AG09309 (cell line): Measurements from ENCODE around the gene ZP1.

ENCODE experiments used
- DNase-seq: peaks from one replicate; pipeline ENCODE4 v3.0.0-alpha.2; 2010; ENCODE audit warnings: low read depth
- H3K4me3 ChIP-seq: 2 replicates; pipeline ENCODE4 v1.5.1; 2011; ENCODE audit warnings: mild to moderate bottlenecking, low read depth, low read length, moderate library complexity; ENCODE audit not compliant: control insufficient read depth
- TF ChIP-seq, protein P1 (sequence below): IDR thresholded peaks from 2 replicates; pipeline ENCODE4 v1.5.1; 2011; ENCODE audit warnings: mild to moderate bottlenecking, low read depth, low read length, inconsistent platforms; ENCODE audit not compliant: insufficient read depth, control insufficient read depth; ENCODE audit errors: missing control alignments

The ZP1 gene

DNA sequence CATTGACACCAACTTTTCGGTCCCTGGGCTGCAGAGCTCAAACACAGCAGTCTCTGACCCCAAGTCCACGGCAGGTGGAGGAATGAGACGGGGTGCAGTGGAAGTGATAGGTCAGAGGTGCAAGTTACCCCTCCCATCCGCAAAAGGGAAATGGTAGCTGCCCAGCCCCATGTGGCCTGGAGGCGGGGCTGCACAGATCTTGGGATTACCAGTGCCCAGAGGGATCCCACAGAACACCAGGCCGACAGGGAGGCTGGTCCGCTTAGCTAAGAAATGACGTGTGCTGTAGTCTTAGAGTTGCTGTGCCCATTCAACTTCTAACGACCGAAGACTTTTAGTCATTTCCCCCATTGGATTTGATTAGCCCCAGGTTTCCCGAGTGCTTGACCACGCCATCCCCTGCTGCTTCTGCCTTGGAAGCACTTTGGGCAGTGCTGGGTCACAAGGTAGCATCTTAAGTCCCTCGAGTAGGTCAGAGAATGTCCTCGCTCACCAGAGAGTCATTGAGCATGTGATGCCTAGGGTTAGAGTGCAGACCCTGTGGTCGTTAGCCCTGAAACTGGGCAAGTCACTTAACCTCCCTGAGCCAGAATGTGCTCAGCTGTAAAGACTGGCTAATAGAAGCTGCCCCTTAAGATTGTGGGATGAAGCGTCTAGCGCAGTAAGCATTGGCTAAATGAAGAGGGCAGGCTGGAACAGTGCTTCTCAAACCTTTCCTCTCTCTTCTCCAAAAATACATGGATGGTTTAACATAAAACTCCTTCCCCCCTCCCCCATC lies 15.8 kb upstream of the ZP1 start:
- DNase-seq: no peak
- no peak overlapping the region for H3K4me3 ChIP-seq
- TF ChIP-seq, protein P1, sequence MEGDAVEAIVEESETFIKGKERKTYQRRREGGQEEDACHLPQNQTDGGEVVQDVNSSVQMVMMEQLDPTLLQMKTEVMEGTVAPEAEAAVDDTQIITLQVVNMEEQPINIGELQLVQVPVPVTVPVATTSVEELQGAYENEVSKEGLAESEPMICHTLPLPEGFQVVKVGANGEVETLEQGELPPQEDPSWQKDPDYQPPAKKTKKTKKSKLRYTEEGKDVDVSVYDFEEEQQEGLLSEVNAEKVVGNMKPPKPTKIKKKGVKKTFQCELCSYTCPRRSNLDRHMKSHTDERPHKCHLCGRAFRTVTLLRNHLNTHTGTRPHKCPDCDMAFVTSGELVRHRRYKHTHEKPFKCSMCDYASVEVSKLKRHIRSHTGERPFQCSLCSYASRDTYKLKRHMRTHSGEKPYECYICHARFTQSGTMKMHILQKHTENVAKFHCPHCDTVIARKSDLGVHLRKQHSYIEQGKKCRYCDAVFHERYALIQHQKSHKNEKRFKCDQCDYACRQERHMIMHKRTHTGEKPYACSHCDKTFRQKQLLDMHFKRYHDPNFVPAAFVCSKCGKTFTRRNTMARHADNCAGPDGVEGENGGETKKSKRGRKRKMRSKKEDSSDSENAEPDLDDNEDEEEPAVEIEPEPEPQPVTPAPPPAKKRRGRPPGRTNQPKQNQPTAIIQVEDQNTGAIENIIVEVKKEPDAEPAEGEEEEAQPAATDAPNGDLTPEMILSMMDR: no peak

- DNase-seq: no peak
- no peak overlapping the region for H3K4me3 ChIP-seq
Observed at GRCh38 chr11:60852117-60852981, 15.0 kb upstream of the ZP1 start.

DNA sequence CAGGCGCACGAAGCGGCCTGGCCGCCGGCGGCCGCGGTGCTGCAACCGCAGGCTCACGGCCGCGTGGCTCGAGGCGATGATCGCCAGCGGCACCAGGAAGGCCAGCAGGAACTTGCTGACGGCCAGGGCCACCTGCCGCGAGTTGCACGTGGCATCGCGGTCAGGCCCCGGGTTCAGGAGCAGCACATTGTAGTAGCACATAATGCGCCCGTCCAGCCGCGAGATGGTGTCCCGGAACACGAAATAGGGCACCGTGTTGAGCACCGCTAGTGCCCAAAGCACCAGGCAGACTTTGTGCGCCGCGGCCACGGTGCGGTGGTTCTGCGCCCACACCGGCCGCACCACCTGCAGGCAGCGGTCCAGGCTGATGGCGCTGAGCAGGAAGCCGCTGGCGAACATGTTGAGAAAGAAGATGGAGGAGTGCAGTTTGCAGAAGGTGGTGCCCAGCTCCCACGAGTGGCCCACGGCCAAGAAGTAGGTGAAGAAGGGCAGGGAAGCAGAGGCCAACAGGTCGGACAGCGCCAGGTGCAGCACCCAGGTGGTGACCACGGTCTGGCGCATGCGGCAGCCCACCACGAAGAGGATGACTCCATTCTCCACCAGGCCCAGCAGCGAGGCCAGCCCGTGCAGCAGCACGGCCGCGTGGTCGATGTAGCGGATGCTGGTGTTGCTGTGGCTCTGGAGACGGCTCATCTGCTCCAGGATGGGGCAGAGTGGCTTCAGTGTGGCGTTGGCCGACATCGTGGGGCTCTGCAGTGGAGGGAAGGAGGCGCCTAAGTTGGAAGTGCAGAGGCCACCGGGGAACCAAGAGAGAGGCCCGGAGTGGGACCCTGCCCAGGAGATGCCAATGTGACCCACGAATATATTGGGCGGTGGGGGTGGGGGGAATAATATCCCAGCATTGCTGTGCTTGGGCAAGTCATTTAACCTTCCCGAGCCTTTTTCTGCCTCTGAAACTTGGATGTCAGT lies 14.1 kb upstream of the ZP1 start:
- TF ChIP-seq, protein P1: no peak
- no peak overlapping the region for H3K4me3 ChIP-seq
- no peak for DNase-seq

More at GRCh38 chr11:60852117-60852981, 15.0 kb upstream of the ZP1 start:
- TF ChIP-seq, protein P1: no peak

- no peak overlapping the region for H3K4me3 ChIP-seq
- TF ChIP-seq, protein P1: no peak
- DNase-seq: no peak
Observed at GRCh38 chr11:60854140-60854846, 13.0 kb upstream of the ZP1 start.

- no peak overlapping the region for H3K4me3 ChIP-seq
- TF ChIP-seq, protein P1: no peak
- DNase-seq: no peak
Observed at GRCh38 chr11:60854847-60855725, 12.3 kb upstream of the ZP1 start.
